Activated naive CD4-positive, alpha-beta T cell treated with anti-CD3 and anti-CD28 coated beads, Interleukin-2, amount 10 ng/mL, durations not matched to agents 7 days and 5 days (primary cell): ENCODE results near the gene CAMSAP1.

Experiments
- CTCF ChIA-PET: fragments of 350-600 bp; sonication (Branson Sonifier 250); formaldehyde crosslinking; loops from one replicate; lab custom pipeline; 2021; ENCODE audit warnings: antibody characterized with exemption; lab: Charles Lee
- DNase-seq: peaks from one replicate; pipeline ENCODE4 v3.0.0-alpha.2; 2020
- H3K27ac Mint-ChIP-seq: one replicate; pipeline ENCODE4 v1.8.0; 2021; ENCODE audit warnings: mild to moderate bottlenecking, moderate library complexity, mixed read lengths
- H3K27me3 Mint-ChIP-seq: one replicate; pipeline ENCODE4 v1.8.0; 2021; ENCODE audit warnings: mild to moderate bottlenecking, mixed read lengths
- H3K36me3 Mint-ChIP-seq: one replicate; pipeline ENCODE4 v1.8.0; 2021; ENCODE audit warnings: mixed read lengths
- H3K4me1 Mint-ChIP-seq: one replicate; pipeline ENCODE4 v1.8.0; 2021; ENCODE audit warnings: mixed read lengths
- H3K4me3 Mint-ChIP-seq: one replicate; pipeline ENCODE4 v1.8.0; 2021; ENCODE audit warnings: mild to moderate bottlenecking, moderate library complexity, mixed read lengths
- H3K9me3 Mint-ChIP-seq: one replicate; pipeline ENCODE4 v1.8.0; 2021; ENCODE audit warnings: mixed read lengths

Gene CAMSAP1

GRCh38 chr9:135823036-135823435, 84.3 kb downstream of the CAMSAP1 start:
- CTCF ChIA-PET, result interaction anchor here (0.6 kb wide), 1 partner anchor 1718 kb away, joined by 4 read pairs; no protein-coding TSS in a partner anchor
- no peaks in the 10 kb centered on the region for H3K4me1 Mint-ChIP-seq
- H3K27me3 Mint-ChIP-seq, result no peaks in the 10 kb centered on the region
- no peak overlapping the region for H3K4me3 Mint-ChIP-seq
- H3K36me3 Mint-ChIP-seq, result peaks cover 30% of the 10 kb centered on the region
- peaks cover under 1% of the 10 kb centered on the region for H3K9me3 Mint-ChIP-seq
- DNase-seq, result no peak
- no peak overlapping the region for H3K27ac Mint-ChIP-seq

- CTCF ChIA-PET, result interaction anchor here (0.6 kb wide), 1 partner anchor 1717 kb away, joined by 4 read pairs; no protein-coding TSS in a partner anchor
- no peak overlapping the region for H3K4me3 Mint-ChIP-seq
- no peak overlapping the region for H3K27ac Mint-ChIP-seq
- no peaks in the 10 kb centered on the region for H3K9me3 Mint-ChIP-seq
- DNase-seq, result no peak
- peaks cover 30% of the 10 kb centered on the region for H3K36me3 Mint-ChIP-seq
- no peaks in the 10 kb centered on the region for H3K27me3 Mint-ChIP-seq
- H3K4me1 Mint-ChIP-seq, result no peaks in the 10 kb centered on the region
Observed at GRCh38 chr9:135822374-135822755, 85.0 kb downstream of the CAMSAP1 start.

- H3K4me1 Mint-ChIP-seq, result no peaks in the 10 kb centered on the region
- peaks cover 30% of the 10 kb centered on the region for H3K36me3 Mint-ChIP-seq
- DNase-seq, result no peak
- CTCF ChIA-PET, result no interaction called here
- H3K9me3 Mint-ChIP-seq, result no peaks in the 10 kb centered on the region
- no peak overlapping the region for H3K4me3 Mint-ChIP-seq
- H3K27ac Mint-ChIP-seq, result no peak overlapping the region
- no peaks in the 10 kb centered on the region for H3K27me3 Mint-ChIP-seq
Observed at GRCh38 chr9:135821733-135822373, 85.5 kb downstream of the CAMSAP1 start.

- Mint-ChIP-seq H3K36me3 (peaks cover 32% of the 10 kb centered on the region), H3K4me1 (no peaks in the 10 kb centered on the region)
- CTCF ChIA-PET, result no interaction called here
Observed at GRCh38 chr9:135821116-135821515, 86.2 kb downstream of the CAMSAP1 start.

GRCh38 chr9:135820661-135821060, 86.7 kb downstream of the CAMSAP1 start:
- Mint-ChIP-seq H3K9me3 (no peaks in the 10 kb centered on the region), H3K4me1 (no peaks in the 10 kb centered on the region), H3K27me3 (no peaks in the 10 kb centered on the region), H3K27ac (no peak overlapping the region), H3K36me3 (peaks cover 32% of the 10 kb centered on the region), H3K4me3 (no peak overlapping the region)
- DNase-seq, result no peak
- CTCF ChIA-PET, result no interaction called here

More at GRCh38 chr9:135821116-135821515, 86.2 kb downstream of the CAMSAP1 start:
- no peaks in the 10 kb centered on the region for H3K27me3 Mint-ChIP-seq
- H3K27ac Mint-ChIP-seq, result no peak overlapping the region
- H3K9me3 Mint-ChIP-seq, result no peaks in the 10 kb centered on the region
- DNase-seq, result no peak
- H3K4me3 Mint-ChIP-seq, result no peak overlapping the region

- Mint-ChIP-seq H3K27ac (no peak overlapping the region), H3K27me3 (no peaks in the 10 kb centered on the region), H3K4me1 (no peaks in the 10 kb centered on the region), H3K9me3 (no peaks in the 10 kb centered on the region), H3K4me3 (no peak overlapping the region), H3K36me3 (peaks cover 31% of the 10 kb centered on the region)
- CTCF ChIA-PET, result no interaction called here
- no peak for DNase-seq
Observed at GRCh38 chr9:135819905-135820304, 87.4 kb downstream of the CAMSAP1 start.

- Mint-ChIP-seq H3K27ac (no peak overlapping the region), H3K36me3 (peaks cover 32% of the 10 kb centered on the region), H3K27me3 (no peaks in the 10 kb centered on the region), H3K4me1 (no peaks in the 10 kb centered on the region), H3K9me3 (no peaks in the 10 kb centered on the region), H3K4me3 (no peak overlapping the region)
- no peak for DNase-seq
- CTCF ChIA-PET, result no interaction called here
Observed at GRCh38 chr9:135818718-135819475, 88.4 kb downstream of the CAMSAP1 start.

GRCh38 chr9:135817951-135818717, 89.2 kb downstream of the CAMSAP1 start:
- H3K4me1 Mint-ChIP-seq, result no peaks in the 10 kb centered on the region
- no peak overlapping the region for H3K4me3 Mint-ChIP-seq
- no peaks in the 10 kb centered on the region for H3K9me3 Mint-ChIP-seq
- DNase-seq, result no peak
- H3K27ac Mint-ChIP-seq, result no peak overlapping the region
- CTCF ChIA-PET, result no interaction called here
- no peaks in the 10 kb centered on the region for H3K27me3 Mint-ChIP-seq
- peaks cover 26% of the 10 kb centered on the region for H3K36me3 Mint-ChIP-seq

GRCh38 chr9:135816651-135816970, 90.7 kb downstream of the CAMSAP1 start:
- DNase-seq, result no peak
- no peak overlapping the region for H3K4me3 Mint-ChIP-seq
- CTCF ChIA-PET, result no interaction called here
- H3K9me3 Mint-ChIP-seq, result no peaks in the 10 kb centered on the region
- no peaks in the 10 kb centered on the region for H3K4me1 Mint-ChIP-seq
- H3K27ac Mint-ChIP-seq, result no peak overlapping the region
- H3K27me3 Mint-ChIP-seq, result no peaks in the 10 kb centered on the region
- H3K36me3 Mint-ChIP-seq, result peaks cover 14% of the 10 kb centered on the region

GRCh38 chr9:135815830-135816650, 91.3 kb downstream of the CAMSAP1 start:
- H3K27ac Mint-ChIP-seq, result peak overlapping the region; percentile 62
- peaks cover 19% of the 10 kb centered on the region for H3K36me3 Mint-ChIP-seq
- no peaks in the 10 kb centered on the region for H3K9me3 Mint-ChIP-seq
- H3K4me1 Mint-ChIP-seq, result no peaks in the 10 kb centered on the region
- H3K4me3 Mint-ChIP-seq, result no peak overlapping the region
- CTCF ChIA-PET, result no interaction called here
- H3K27me3 Mint-ChIP-seq, result no peaks in the 10 kb centered on the region
- DNase-seq, result no peak

- H3K9me3 Mint-ChIP-seq, result no peaks in the 10 kb centered on the region
- DNase-seq, result no peak
- no peaks in the 10 kb centered on the region for H3K4me1 Mint-ChIP-seq
- H3K4me3 Mint-ChIP-seq, result no peak overlapping the region
- H3K36me3 Mint-ChIP-seq, result peaks cover 24% of the 10 kb centered on the region
- CTCF ChIA-PET, result no interaction called here
- H3K27ac Mint-ChIP-seq, result peak overlapping the region; percentile 33
- no peaks in the 10 kb centered on the region for H3K27me3 Mint-ChIP-seq
Observed at GRCh38 chr9:135815413-135815812, 91.9 kb downstream of the CAMSAP1 start.

GRCh38 chr9:135814421-135815095, 92.8 kb downstream of the CAMSAP1 start:
- H3K27ac Mint-ChIP-seq, result no peak overlapping the region
- no peaks in the 10 kb centered on the region for H3K9me3 Mint-ChIP-seq
- H3K4me1 Mint-ChIP-seq, result no peaks in the 10 kb centered on the region
- no peaks in the 10 kb centered on the region for H3K27me3 Mint-ChIP-seq
- CTCF ChIA-PET, result no interaction called here
- H3K4me3 Mint-ChIP-seq, result no peak overlapping the region
- DNase-seq, result no peak
- H3K36me3 Mint-ChIP-seq, result peaks cover 25% of the 10 kb centered on the region

GRCh38 chr9:135813671-135814290, 93.6 kb downstream of the CAMSAP1 start:
- H3K27me3 Mint-ChIP-seq, result no peaks in the 10 kb centered on the region
- H3K27ac Mint-ChIP-seq, result no peak overlapping the region
- CTCF ChIA-PET, result no interaction called here
- no peaks in the 10 kb centered on the region for H3K4me1 Mint-ChIP-seq
- no peaks in the 10 kb centered on the region for H3K9me3 Mint-ChIP-seq
- H3K36me3 Mint-ChIP-seq, result peaks cover 22% of the 10 kb centered on the region
- H3K4me3 Mint-ChIP-seq, result no peak overlapping the region
- DNase-seq, result no peak
